ENCODE data around the gene PHAX.
A peak's percentile ranks its signal among the peaks of the same experiment; 100 is the strongest.
"Not testable (repeated sequence)": the region's sequence is repeated elsewhere in the genome, so short reads cannot be mapped to it uniquely, and the experiment has no call there.

The PHAX gene

GRCh38 chr5:126651013-126651577 lies 50.3 kb downstream of the PHAX start:
- no peak overlapping the region for H3K4me3 ChIP-seq (replicated peaks in 1 of 2; ENCODE audit: low read depth in 2 of 2, low read length in 2 of 2)
- no peak for DNase-seq (ENCODE audit: low read depth in 2 of 2)
- no peak for TF ChIP-seq CTCF (IDR thresholded peaks at IDR 0.05; ENCODE audit: low read depth, low read length)

GRCh38 chr5:126656401-126657007 lies 55.8 kb downstream of the PHAX start:
- no peak overlapping the region for H3K4me3 ChIP-seq (replicated peaks in 1 of 2; ENCODE audit: low read depth in 2 of 2, low read length in 2 of 2)
- TF ChIP-seq CTCF (IDR thresholded peaks at IDR 0.05; ENCODE audit: low read depth, low read length): peak; percentile 88
- DNase-seq (ENCODE audit: low read depth in 2 of 2): peak; percentile 70 to 73

- no peak for TF ChIP-seq CTCF (IDR thresholded peaks at IDR 0.05; ENCODE audit: low read depth, low read length)
- DNase-seq (ENCODE audit: low read depth in 2 of 2): no peak
- no peak overlapping the region for H3K4me3 ChIP-seq (replicated peaks in 1 of 2; ENCODE audit: low read depth in 2 of 2, low read length in 2 of 2)
Measured at GRCh38 chr5:126658561-126658960, 57.8 kb downstream of the PHAX start.

- DNase-seq (ENCODE audit: low read depth in 2 of 2): no peak
- no peak for TF ChIP-seq CTCF (IDR thresholded peaks at IDR 0.05; ENCODE audit: low read depth, low read length)
- no peak overlapping the region for H3K4me3 ChIP-seq (replicated peaks in 1 of 2; ENCODE audit: low read depth in 2 of 2, low read length in 2 of 2)
Measured at GRCh38 chr5:126659805-126660482, 59.2 kb downstream of the PHAX start.

GRCh38 chr5:126664586-126664985 lies 63.8 kb downstream of the PHAX start:
- no peak overlapping the region for H3K4me3 ChIP-seq (replicated peaks in 1 of 2; ENCODE audit: low read depth in 2 of 2, low read length in 2 of 2)
- no peak for TF ChIP-seq CTCF (IDR thresholded peaks at IDR 0.05; ENCODE audit: low read depth, low read length)
- DNase-seq (ENCODE audit: low read depth in 2 of 2): no peak

GRCh38 chr5:126670109-126670508 lies 69.4 kb downstream of the PHAX start:
- not testable (repeated sequence) for H3K4me3 ChIP-seq (replicated peaks in 1 of 2; ENCODE audit: low read depth in 2 of 2, low read length in 2 of 2); DNase-seq (ENCODE audit: low read depth in 2 of 2)

- DNase-seq (ENCODE audit: low read depth in 2 of 2); H3K4me3 ChIP-seq (replicated peaks in 1 of 2; ENCODE audit: low read depth in 2 of 2, low read length in 2 of 2): not testable (repeated sequence)
Measured at GRCh38 chr5:126671681-126672080, 70.9 kb downstream of the PHAX start.
